ENCODE measurements around the gene MB21D2.

Gene MB21D2

GRCh38 chr3:192848371-192849233 lies 69.1 kb downstream of the MB21D2 start:
- Histone ChIP-seq H4K8ac (ENCODE audit: low read depth, low read length) (no peak overlapping the region), H3K18ac (ENCODE audit: low read length) (no peak overlapping the region), H3K4me1 (ENCODE audit: control insufficient read depth in 1 of 2, insufficient read depth in 2 of 2, low read length in 2 of 2) (peaks cover 10 to 22% of the 10 kb centered on the region in 2 experiments), H3K23ac (ENCODE audit: low read length) (no peak overlapping the region), H4K91ac (ENCODE audit: low read depth, low read length) (no peak overlapping the region), H3K14ac (ENCODE audit: low read length) (no peak overlapping the region), H4K12ac (ENCODE audit: low read depth, low read length) (no peak overlapping the region), H2AK5ac (ENCODE audit: low read length) (no peak overlapping the region), H3K27me3 (ENCODE audit: insufficient read depth, low read length) (no peaks in the 10 kb centered on the region), H2AFZ (ENCODE audit: insufficient read depth, low read length, poor library complexity) (no peak overlapping the region), H2BK5ac (ENCODE audit: low read depth, low read length, poor library complexity) (no peak overlapping the region), H2BK120ac (ENCODE audit: insufficient read depth, low read length, poor library complexity) (no peak overlapping the region), H3K79me2 (ENCODE audit: control insufficient read depth, insufficient read depth, low read length, poor library complexity) (no peaks in the 10 kb centered on the region), H3K9ac (ENCODE audit: low read length) (no peak overlapping the region), H3K4me2 (ENCODE audit: low read length) (no peak overlapping the region), H2BK12ac (ENCODE audit: low read length) (no peak overlapping the region), H3K36me3 (ENCODE audit: control insufficient read depth in 1 of 2, insufficient read depth in 2 of 2, low read length in 2 of 2) (no peaks in the 10 kb centered on the region), H3K27ac (ENCODE audit: low read depth, low read length) (no peak overlapping the region), H3K4ac (ENCODE audit: low read depth, low read length) (no peak overlapping the region), H3K79me1 (ENCODE audit: low read length) (peaks cover 6% of the 10 kb centered on the region), H3K4me3 (ENCODE audit: low read depth, low read length) (no peak overlapping the region), H3K9me3 (ENCODE audit: insufficient read depth, low read depth, low read length) (no peaks in the 10 kb centered on the region)
- DNase-seq: no peak
- WGBS (ENCODE audit: extremely low coverage, insufficient coverage, insufficient read length): no CpG with 5 or more reads among the region's 11 CpGs

- H3K18ac ChIP-seq (ENCODE audit: low read length): no peak overlapping the region
- no peak overlapping the region for H3K4me3 ChIP-seq (ENCODE audit: low read depth, low read length)
- H2BK120ac ChIP-seq (ENCODE audit: insufficient read depth, low read length, poor library complexity): no peak overlapping the region
- H2BK12ac ChIP-seq (ENCODE audit: low read length): no peak overlapping the region
- H3K4ac ChIP-seq (ENCODE audit: low read depth, low read length): no peak overlapping the region
- H3K4me1 ChIP-seq (ENCODE audit: control insufficient read depth in 1 of 2, insufficient read depth in 2 of 2, low read length in 2 of 2): peaks cover 10 to 22% of the 10 kb centered on the region in 2 experiments
- no peak overlapping the region for H4K91ac ChIP-seq (ENCODE audit: low read depth, low read length)
- no peak overlapping the region for H3K4me2 ChIP-seq (ENCODE audit: low read length)
- H3K14ac ChIP-seq (ENCODE audit: low read length): no peak overlapping the region
- no peak overlapping the region for H4K12ac ChIP-seq (ENCODE audit: low read depth, low read length)
- peak in 1 of 2 donors; percentile 62 for DNase-seq
- no peak overlapping the region for H2AK5ac ChIP-seq (ENCODE audit: low read length)
- H3K27me3 ChIP-seq (ENCODE audit: insufficient read depth, low read length): no peaks in the 10 kb centered on the region
- WGBS (ENCODE audit: extremely low coverage, insufficient coverage, insufficient read length): no CpG with 5 or more reads among the region's 3 CpGs
- no peaks in the 10 kb centered on the region for H3K36me3 ChIP-seq (ENCODE audit: control insufficient read depth in 1 of 2, insufficient read depth in 2 of 2, low read length in 2 of 2)
- H3K79me2 ChIP-seq (ENCODE audit: control insufficient read depth, insufficient read depth, low read length, poor library complexity): no peaks in the 10 kb centered on the region
- no peak overlapping the region for H4K8ac ChIP-seq (ENCODE audit: low read depth, low read length)
- H3K9me3 ChIP-seq (ENCODE audit: insufficient read depth, low read depth, low read length): no peaks in the 10 kb centered on the region
- H3K9ac ChIP-seq (ENCODE audit: low read length): no peak overlapping the region
- no peak overlapping the region for H3K23ac ChIP-seq (ENCODE audit: low read length)
- H3K79me1 ChIP-seq (ENCODE audit: low read length): peaks cover 6% of the 10 kb centered on the region
- no peak overlapping the region for H2BK5ac ChIP-seq (ENCODE audit: low read depth, low read length, poor library complexity)
- H3K27ac ChIP-seq (ENCODE audit: low read depth, low read length): no peak overlapping the region
- no peak overlapping the region for H2AFZ ChIP-seq (ENCODE audit: insufficient read depth, low read length, poor library complexity)
Measured at GRCh38 chr3:192847941-192848340, 69.7 kb downstream of the MB21D2 start.

- no peak overlapping the region for H4K91ac ChIP-seq (ENCODE audit: low read depth, low read length)
- no peak overlapping the region for H3K27ac ChIP-seq (ENCODE audit: low read depth, low read length)
- H3K36me3 ChIP-seq (ENCODE audit: control insufficient read depth in 1 of 2, insufficient read depth in 2 of 2, low read length in 2 of 2): no peaks in the 10 kb centered on the region
- no peak overlapping the region for H2AFZ ChIP-seq (ENCODE audit: insufficient read depth, low read length, poor library complexity)
- H4K12ac ChIP-seq (ENCODE audit: low read depth, low read length): no peak overlapping the region
- peaks cover 7 to 12% of the 10 kb centered on the region in 2 experiments for H3K4me1 ChIP-seq (ENCODE audit: control insufficient read depth in 1 of 2, insufficient read depth in 2 of 2, low read length in 2 of 2)
- no peak overlapping the region for H3K9ac ChIP-seq (ENCODE audit: low read length)
- peaks cover 2% of the 10 kb centered on the region for H3K79me1 ChIP-seq (ENCODE audit: low read length)
- H2AK5ac ChIP-seq (ENCODE audit: low read length): no peak overlapping the region
- H3K4me2 ChIP-seq (ENCODE audit: low read length): no peak overlapping the region
- no peak for DNase-seq
- WGBS (ENCODE audit: extremely low coverage, insufficient coverage, insufficient read length): no CpG with 5 or more reads among the region's 4 CpGs
- H3K79me2 ChIP-seq (ENCODE audit: control insufficient read depth, insufficient read depth, low read length, poor library complexity): no peaks in the 10 kb centered on the region
- no peaks in the 10 kb centered on the region for H3K9me3 ChIP-seq (ENCODE audit: insufficient read depth, low read depth, low read length)
- no peak overlapping the region for H3K18ac ChIP-seq (ENCODE audit: low read length)
- no peak overlapping the region for H3K4me3 ChIP-seq (ENCODE audit: low read depth, low read length)
- H2BK5ac ChIP-seq (ENCODE audit: low read depth, low read length, poor library complexity): no peak overlapping the region
- no peak overlapping the region for H2BK120ac ChIP-seq (ENCODE audit: insufficient read depth, low read length, poor library complexity)
- no peak overlapping the region for H3K23ac ChIP-seq (ENCODE audit: low read length)
- no peaks in the 10 kb centered on the region for H3K27me3 ChIP-seq (ENCODE audit: insufficient read depth, low read length)
- no peak overlapping the region for H3K4ac ChIP-seq (ENCODE audit: low read depth, low read length)
- no peak overlapping the region for H2BK12ac ChIP-seq (ENCODE audit: low read length)
- no peak overlapping the region for H3K14ac ChIP-seq (ENCODE audit: low read length)
- no peak overlapping the region for H4K8ac ChIP-seq (ENCODE audit: low read depth, low read length)
Measured at GRCh38 chr3:192845526-192845855, 72.2 kb downstream of the MB21D2 start.

- Histone ChIP-seq H3K4me2 (ENCODE audit: low read length) (no peak overlapping the region), H3K9me3 (ENCODE audit: insufficient read depth, low read depth, low read length) (no peaks in the 10 kb centered on the region), H3K4me3 (ENCODE audit: low read depth, low read length) (no peak overlapping the region), H2BK5ac (ENCODE audit: low read depth, low read length, poor library complexity) (no peak overlapping the region), H3K23ac (ENCODE audit: low read length) (no peak overlapping the region), H4K8ac (ENCODE audit: low read depth, low read length) (no peak overlapping the region), H3K4me1 (ENCODE audit: control insufficient read depth in 1 of 2, insufficient read depth in 2 of 2, low read length in 2 of 2) (peaks cover 2 to 8% of the 10 kb centered on the region in 2 experiments), H2BK12ac (ENCODE audit: low read length) (no peak overlapping the region), H3K14ac (ENCODE audit: low read length) (no peak overlapping the region), H3K18ac (ENCODE audit: low read length) (no peak overlapping the region), H2AK5ac (ENCODE audit: low read length) (no peak overlapping the region), H3K9ac (ENCODE audit: low read length) (no peak overlapping the region), H3K79me2 (ENCODE audit: control insufficient read depth, insufficient read depth, low read length, poor library complexity) (no peaks in the 10 kb centered on the region), H4K12ac (ENCODE audit: low read depth, low read length) (no peak overlapping the region), H3K27me3 (ENCODE audit: insufficient read depth, low read length) (no peaks in the 10 kb centered on the region), H3K27ac (ENCODE audit: low read depth, low read length) (no peak overlapping the region), H3K79me1 (ENCODE audit: low read length) (no peaks in the 10 kb centered on the region), H3K36me3 (ENCODE audit: control insufficient read depth in 1 of 2, insufficient read depth in 2 of 2, low read length in 2 of 2) (no peaks in the 10 kb centered on the region), H3K4ac (ENCODE audit: low read depth, low read length) (no peak overlapping the region), H4K91ac (ENCODE audit: low read depth, low read length) (no peak overlapping the region), H2AFZ (ENCODE audit: insufficient read depth, low read length, poor library complexity) (no peak overlapping the region), H2BK120ac (ENCODE audit: insufficient read depth, low read length, poor library complexity) (no peak overlapping the region)
- WGBS (ENCODE audit: extremely low coverage, insufficient coverage, insufficient read length): no CpG with 5 or more reads among the region's 9 CpGs
- DNase-seq: no peak
Measured at GRCh38 chr3:192844836-192845525, 72.7 kb downstream of the MB21D2 start.
